Measurements from ENCODE around the gene ARHGEF33.

The ARHGEF33 gene

GRCh38 chr2:38971377-38971776 is 81.7 kb downstream of the ARHGEF33 start:
- TF ChIP-seq, protein P1, sequence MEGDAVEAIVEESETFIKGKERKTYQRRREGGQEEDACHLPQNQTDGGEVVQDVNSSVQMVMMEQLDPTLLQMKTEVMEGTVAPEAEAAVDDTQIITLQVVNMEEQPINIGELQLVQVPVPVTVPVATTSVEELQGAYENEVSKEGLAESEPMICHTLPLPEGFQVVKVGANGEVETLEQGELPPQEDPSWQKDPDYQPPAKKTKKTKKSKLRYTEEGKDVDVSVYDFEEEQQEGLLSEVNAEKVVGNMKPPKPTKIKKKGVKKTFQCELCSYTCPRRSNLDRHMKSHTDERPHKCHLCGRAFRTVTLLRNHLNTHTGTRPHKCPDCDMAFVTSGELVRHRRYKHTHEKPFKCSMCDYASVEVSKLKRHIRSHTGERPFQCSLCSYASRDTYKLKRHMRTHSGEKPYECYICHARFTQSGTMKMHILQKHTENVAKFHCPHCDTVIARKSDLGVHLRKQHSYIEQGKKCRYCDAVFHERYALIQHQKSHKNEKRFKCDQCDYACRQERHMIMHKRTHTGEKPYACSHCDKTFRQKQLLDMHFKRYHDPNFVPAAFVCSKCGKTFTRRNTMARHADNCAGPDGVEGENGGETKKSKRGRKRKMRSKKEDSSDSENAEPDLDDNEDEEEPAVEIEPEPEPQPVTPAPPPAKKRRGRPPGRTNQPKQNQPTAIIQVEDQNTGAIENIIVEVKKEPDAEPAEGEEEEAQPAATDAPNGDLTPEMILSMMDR (IDR thresholded peaks at IDR 0.05; ENCODE audit: low read depth, low read length, missing control alignments), result no peak
- no peak overlapping the region for H3K4me3 ChIP-seq (ENCODE audit: low read depth, low read length)
- DNase-seq (ENCODE audit: low read depth), result no peak
- in situ Hi-C loops (cut with HindIII; ENCODE audit: low sequenced_read_pairs), result no loop called here

DNA sequence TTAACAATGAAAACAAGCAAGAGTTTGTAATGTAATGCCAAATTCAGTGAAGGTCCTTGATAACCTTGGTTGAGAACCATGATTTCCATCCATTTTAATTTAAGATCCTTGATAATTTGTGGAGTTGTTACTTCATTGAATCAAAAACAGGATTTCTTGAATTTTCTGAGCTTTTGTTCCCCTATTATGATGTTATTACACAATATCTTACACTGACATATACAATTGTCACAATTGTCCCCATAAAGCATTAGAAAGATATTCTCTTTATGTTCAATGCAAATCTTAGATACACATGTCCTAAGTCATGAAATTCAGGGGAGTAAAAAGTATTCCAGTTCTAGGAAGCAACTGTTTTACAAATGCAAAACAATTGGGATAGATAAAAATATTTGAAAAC is 83.6 kb downstream of the ARHGEF33 start:
- in situ Hi-C loops (cut with HindIII; ENCODE audit: low sequenced_read_pairs), result no loop called here
- no peak for DNase-seq (ENCODE audit: low read depth)
- no peak overlapping the region for H3K4me3 ChIP-seq (ENCODE audit: low read depth, low read length)
- TF ChIP-seq, protein P1 (IDR thresholded peaks at IDR 0.05; ENCODE audit: low read depth, low read length, missing control alignments), result no peak

GRCh38 chr2:38975042-38975441 is 85.4 kb downstream of the ARHGEF33 start:
- TF ChIP-seq, protein P1 (IDR thresholded peaks at IDR 0.05; ENCODE audit: low read depth, low read length, missing control alignments), result no peak
- H3K4me3 ChIP-seq (ENCODE audit: low read depth, low read length), result no peak overlapping the region
- no peak for DNase-seq (ENCODE audit: low read depth)
- in situ Hi-C loops (cut with HindIII; ENCODE audit: low sequenced_read_pairs), result no loop called here

GRCh38 chr2:38977047-38977446 is 87.4 kb downstream of the ARHGEF33 start:
- DNase-seq (ENCODE audit: low read depth), result no peak
- TF ChIP-seq, protein P1 (IDR thresholded peaks at IDR 0.05; ENCODE audit: low read depth, low read length, missing control alignments), result no peak
- in situ Hi-C loops (cut with HindIII; ENCODE audit: low sequenced_read_pairs), result no loop called here

DNA sequence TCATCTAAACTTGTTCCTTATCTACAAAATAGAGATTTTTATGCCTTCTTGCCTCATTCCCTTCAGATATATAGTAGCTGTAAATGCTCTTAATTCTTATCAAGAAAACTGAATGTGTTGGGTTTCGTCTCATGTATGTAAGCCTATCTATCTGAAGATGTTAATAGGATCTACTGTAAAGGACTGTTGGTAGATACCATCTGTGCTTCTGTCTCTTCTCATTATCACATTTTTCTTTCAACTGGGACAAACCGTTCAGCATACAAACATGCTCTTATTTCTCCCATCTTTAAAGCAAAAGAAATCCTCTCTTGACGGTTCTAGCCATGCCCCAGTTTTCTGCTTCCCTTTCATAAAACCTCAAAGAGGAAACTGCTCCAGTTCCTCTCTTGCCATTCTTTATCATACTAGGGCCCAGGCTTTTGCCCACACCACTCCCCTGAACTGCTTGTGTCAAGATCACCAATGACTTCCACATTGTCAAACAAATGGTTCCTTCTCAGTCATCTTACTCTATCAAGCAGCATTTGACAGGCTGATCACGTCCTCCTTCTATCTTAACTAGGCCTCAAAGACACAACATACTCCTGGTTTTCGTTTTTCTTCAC is 88.7 kb downstream of the ARHGEF33 start:
- in situ Hi-C loops (cut with HindIII; ENCODE audit: low sequenced_read_pairs), result no loop called here
- DNase-seq (ENCODE audit: low read depth), result no peak
- H3K4me3 ChIP-seq (ENCODE audit: low read depth, low read length), result no peak overlapping the region
- TF ChIP-seq, protein P1 (IDR thresholded peaks at IDR 0.05; ENCODE audit: low read depth, low read length, missing control alignments), result no peak

More at GRCh38 chr2:38977047-38977446, 87.4 kb downstream of the ARHGEF33 start:
- H3K4me3 ChIP-seq (ENCODE audit: low read depth, low read length), result no peak overlapping the region

- no peak overlapping the region for H3K4me3 ChIP-seq (ENCODE audit: low read depth, low read length)
- in situ Hi-C loops (cut with HindIII; ENCODE audit: low sequenced_read_pairs), result no loop called here
- no peak for DNase-seq (ENCODE audit: low read depth)
- TF ChIP-seq, protein P1 (IDR thresholded peaks at IDR 0.05; ENCODE audit: low read depth, low read length, missing control alignments), result no peak
Observed at GRCh38 chr2:38978908-38979307, 89.2 kb downstream of the ARHGEF33 start.
